Endodermal cell (in vitro differentiated cells): ENCODE results near the gene RAB26. TPM values are rescaled to one million over a fixed set of nuclear protein-coding genes. Genes with fewer than 3 reads are reported as not detected.

Experiments
- DNase-seq: peaks from one replicate; pipeline ENCODE4 v3.0.0-alpha.2; 2017
- H3K27ac ChIP-seq: 2 replicates; pipeline ENCODE4 v1.5.1; 2013; ENCODE audit warnings: mild to moderate bottlenecking, low read depth, low read length, moderate library complexity
- H3K27me3 ChIP-seq: 2 replicates; pipeline ENCODE4 v1.6.1; 2013; ENCODE audit warnings: mild to moderate bottlenecking, low read length, moderate library complexity; ENCODE audit not compliant: insufficient read depth, control insufficient read depth, poor library complexity, severe bottlenecking
- H3K36me3 ChIP-seq: 2 replicates; pipeline ENCODE4 v1.7.0; 2013; ENCODE audit warnings: mild to moderate bottlenecking, low read length, moderate library complexity; ENCODE audit not compliant: control insufficient read depth, insufficient read depth
- H3K4me1 ChIP-seq: one replicate; pipeline ENCODE4 v1.7.0; 2013; ENCODE audit warnings: low read length; ENCODE audit not compliant: control insufficient read depth, insufficient read depth
- H3K4me3 ChIP-seq: 2 replicates; pipeline ENCODE4 v1.5.1; 2013; ENCODE audit warnings: mild to moderate bottlenecking, low read length, moderate library complexity
- H3K9ac ChIP-seq: 2 replicates; pipeline ENCODE4 v1.6.1; 2013; ENCODE audit warnings: mild to moderate bottlenecking, low read length, moderate library complexity; ENCODE audit not compliant: poor library complexity, severe bottlenecking; ENCODE audit errors: extremely low read depth
- H3K9me3 ChIP-seq: 2 replicates; pipeline ENCODE4 v1.6.1; 2013; ENCODE audit warnings: mild to moderate bottlenecking, low read length, moderate library complexity; ENCODE audit not compliant: control insufficient read depth
- H3K27ac Mint-ChIP-seq: 2 replicates; pipeline ENCODE4 v1.8.0; 2020; ENCODE audit warnings: mixed read lengths
- H3K27me3 Mint-ChIP-seq: 2 replicates; pipeline ENCODE4 v1.8.0; 2021; ENCODE audit warnings: mild to moderate bottlenecking, mixed read lengths; ENCODE audit not compliant: insufficient read depth
- H3K36me3 Mint-ChIP-seq: 2 replicates; pipeline ENCODE4 v1.8.0; 2020; ENCODE audit warnings: low read depth, mixed read lengths
- H3K4me1 Mint-ChIP-seq: 2 replicates; pipeline ENCODE4 v1.8.0; 2020; ENCODE audit warnings: mixed read lengths
- H3K4me3 Mint-ChIP-seq: 2 replicates; pipeline ENCODE4 v1.8.0; 2020; ENCODE audit warnings: mild to moderate bottlenecking, moderate library complexity, mixed read lengths
- H3K9me3 Mint-ChIP-seq: 2 replicates; pipeline ENCODE4 v1.8.0; 2020; ENCODE audit warnings: mild to moderate bottlenecking, mixed read lengths
- WGBS, 2 experiments: methylation state at CpG; one replicate each; pipeline versions ENCODE4 v1.1.5 to v1.1.7; 2013; ENCODE audit warnings: missing lambda C conversion rate in 2 of 2, mixed read lengths in 1 of 2; ENCODE audit not compliant: insufficient coverage in 1 of 2, insufficient read length in 1 of 2; 5-methylcytosine and 5-hydroxymethylcytosine counted together
- total RNA-seq, 2 donors: library from RNA; stranded (reverse); fragmentation: NEBNext Ultra II Directional in 1 of 2; extraction: Animal tissue kit (Norgen Biotek cat#: 25700) in 1 of 2; gene quantifications; 2 replicates in 1 of 2; 3 replicates in 1 of 2; pipeline ENCODE4 v1.2.1, GENCODE V29; 2021
- TF ChIP-seq, protein P1 (sequence below): fragments of 200-600 bp; sonication (generic); conservative IDR thresholded peaks from 2 replicates; pipeline ENCODE4 v1.5.0; 2021; ENCODE audit warnings: antibody characterized with exemption, mild to moderate bottlenecking

Gene RAB26
- total RNA-seq, 2 donors from 2014 or later, result 3.2 to 4.9 TPM

DNA sequence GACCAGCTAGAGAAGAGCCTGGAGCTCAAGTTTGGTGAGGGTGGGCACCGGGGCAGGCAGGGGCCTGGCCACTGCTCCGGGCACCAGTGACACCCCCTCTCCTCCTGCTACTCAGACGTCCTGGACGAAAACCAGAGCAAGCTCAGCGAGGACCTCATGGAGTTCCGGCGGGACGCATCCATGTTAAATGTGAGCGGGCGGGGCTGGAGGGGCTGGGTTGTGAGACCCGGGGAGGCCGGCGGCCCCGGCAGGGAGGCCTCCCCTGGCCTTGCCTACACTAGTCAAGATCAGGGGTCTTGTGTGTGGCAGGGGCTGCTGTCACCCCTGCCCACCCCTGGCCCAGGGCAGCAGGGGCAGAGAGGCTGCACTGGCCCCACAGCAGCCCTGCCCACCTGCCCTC lies 24.9 kb downstream of the RAB26 start:
- WGBS, 2 experiments, result 96 to 100% methylated on average over 3 to 14 of the region's 14 CpGs
- Histone ChIP-seq H3K27ac (no peak overlapping the region), H3K9ac (no peak overlapping the region), H3K9me3 (no peaks in the 10 kb centered on the region), H3K36me3 (peaks cover 19% of the 10 kb centered on the region), H3K4me3 (no peak overlapping the region), H3K4me1 (no peaks in the 10 kb centered on the region), H3K27me3 (no peaks in the 10 kb centered on the region)
- DNase-seq, result no peak
- Mint-ChIP-seq H3K9me3 (no peaks in the 10 kb centered on the region), H3K4me1 (no peaks in the 10 kb centered on the region), H3K4me3 (no peak overlapping the region), H3K27ac (no peak overlapping the region), H3K27me3 (no peaks in the 10 kb centered on the region), H3K36me3 (peaks cover 30% of the 10 kb centered on the region)
- TF ChIP-seq, protein P1, sequence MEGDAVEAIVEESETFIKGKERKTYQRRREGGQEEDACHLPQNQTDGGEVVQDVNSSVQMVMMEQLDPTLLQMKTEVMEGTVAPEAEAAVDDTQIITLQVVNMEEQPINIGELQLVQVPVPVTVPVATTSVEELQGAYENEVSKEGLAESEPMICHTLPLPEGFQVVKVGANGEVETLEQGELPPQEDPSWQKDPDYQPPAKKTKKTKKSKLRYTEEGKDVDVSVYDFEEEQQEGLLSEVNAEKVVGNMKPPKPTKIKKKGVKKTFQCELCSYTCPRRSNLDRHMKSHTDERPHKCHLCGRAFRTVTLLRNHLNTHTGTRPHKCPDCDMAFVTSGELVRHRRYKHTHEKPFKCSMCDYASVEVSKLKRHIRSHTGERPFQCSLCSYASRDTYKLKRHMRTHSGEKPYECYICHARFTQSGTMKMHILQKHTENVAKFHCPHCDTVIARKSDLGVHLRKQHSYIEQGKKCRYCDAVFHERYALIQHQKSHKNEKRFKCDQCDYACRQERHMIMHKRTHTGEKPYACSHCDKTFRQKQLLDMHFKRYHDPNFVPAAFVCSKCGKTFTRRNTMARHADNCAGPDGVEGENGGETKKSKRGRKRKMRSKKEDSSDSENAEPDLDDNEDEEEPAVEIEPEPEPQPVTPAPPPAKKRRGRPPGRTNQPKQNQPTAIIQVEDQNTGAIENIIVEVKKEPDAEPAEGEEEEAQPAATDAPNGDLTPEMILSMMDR, result no peak

DNA sequence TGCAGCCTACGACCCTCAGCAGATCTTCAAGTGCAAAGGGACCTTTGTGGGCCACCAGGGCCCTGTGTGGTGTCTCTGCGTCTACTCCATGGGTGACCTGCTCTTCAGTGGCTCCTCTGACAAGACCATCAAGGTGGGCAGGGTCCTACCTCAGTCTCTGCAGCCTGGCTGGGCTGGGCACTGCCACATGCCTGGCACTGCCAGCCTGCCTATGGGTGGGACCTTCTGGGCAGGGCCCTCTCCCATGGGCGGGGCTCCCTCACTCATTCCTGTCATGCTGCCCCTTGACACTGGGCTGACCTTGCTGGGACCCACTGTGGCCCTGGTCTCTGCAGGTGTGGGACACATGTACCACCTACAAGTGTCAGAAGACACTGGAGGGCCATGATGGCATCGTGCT lies 25.5 kb downstream of the RAB26 start:
- WGBS, 2 experiments, result 90 to 95% methylated on average over 4 of the region's 4 CpGs
- peaks cover 14% of the 10 kb centered on the region for H3K36me3 ChIP-seq
- no peaks in the 10 kb centered on the region for H3K9me3 ChIP-seq
- H3K4me3 Mint-ChIP-seq, result no peak overlapping the region
- TF ChIP-seq, protein P1, result no peak
- no peak overlapping the region for H3K9ac ChIP-seq
- H3K27me3 Mint-ChIP-seq, result no peaks in the 10 kb centered on the region
- no peak overlapping the region for H3K27ac ChIP-seq
- H3K36me3 Mint-ChIP-seq, result peaks cover 28% of the 10 kb centered on the region
- no peaks in the 10 kb centered on the region for H3K4me1 ChIP-seq
- DNase-seq, result no peak
- H3K9me3 Mint-ChIP-seq, result no peaks in the 10 kb centered on the region
- H3K4me1 Mint-ChIP-seq, result no peaks in the 10 kb centered on the region
- no peaks in the 10 kb centered on the region for H3K27me3 ChIP-seq
- no peak overlapping the region for H3K4me3 ChIP-seq
- H3K27ac Mint-ChIP-seq, result no peak overlapping the region

DNA sequence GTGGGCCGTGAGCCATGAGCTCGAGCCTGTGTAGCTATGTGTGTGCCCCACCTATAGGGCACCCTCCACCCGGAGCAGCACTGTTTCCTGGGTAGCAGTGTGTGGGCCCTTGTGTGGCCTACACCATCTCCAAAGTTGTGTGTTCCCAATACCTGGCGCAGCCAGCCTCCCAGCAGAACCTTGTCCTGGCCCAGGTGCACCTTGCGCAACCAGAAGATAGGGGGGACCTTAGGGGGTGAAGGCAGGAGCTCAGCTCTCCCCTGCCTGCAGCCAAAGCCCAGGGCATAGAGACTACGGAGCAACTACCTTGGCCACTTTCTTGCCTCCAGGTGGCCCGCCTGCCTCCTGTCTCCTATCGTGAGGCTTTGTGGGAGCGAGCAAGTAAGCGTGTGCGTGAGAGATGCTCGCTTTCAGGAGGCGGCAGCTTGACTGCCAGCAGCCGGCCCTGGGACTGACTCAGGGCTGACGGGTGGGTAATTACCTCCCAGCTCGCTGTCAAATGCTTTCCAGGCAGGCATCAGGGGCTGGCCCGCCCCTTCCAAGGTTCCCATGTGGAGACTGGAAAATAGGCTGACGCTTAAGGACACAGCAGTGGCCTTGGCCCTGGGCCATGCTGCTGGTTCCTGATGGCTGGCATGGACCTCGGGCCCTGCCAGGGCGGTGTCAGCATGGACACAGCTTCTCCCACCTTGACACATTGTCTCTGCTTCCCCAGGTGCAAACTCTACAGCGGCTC lies 26.1 kb downstream of the RAB26 start:
- Mint-ChIP-seq H3K9me3 (no peaks in the 10 kb centered on the region), H3K27me3 (no peaks in the 10 kb centered on the region)
- WGBS, 2 experiments, result 95 to 96% methylated on average over 20 to 21 of the region's 21 CpGs

More for the DNA sequence above, 26.1 kb downstream of the RAB26 start:
- Mint-ChIP-seq H3K27ac (no peak overlapping the region), H3K36me3 (peaks cover 28% of the 10 kb centered on the region), H3K4me3 (no peak overlapping the region), H3K4me1 (no peaks in the 10 kb centered on the region)
- Histone ChIP-seq H3K4me1 (no peaks in the 10 kb centered on the region), H3K9ac (no peak overlapping the region), H3K36me3 (peaks cover 9% of the 10 kb centered on the region), H3K27ac (no peak overlapping the region), H3K4me3 (no peak overlapping the region), H3K9me3 (no peaks in the 10 kb centered on the region), H3K27me3 (no peaks in the 10 kb centered on the region)
- DNase-seq, result no peak
- TF ChIP-seq, protein P1, result no peak
